ENCODE measurements around the gene AGO3. TPM values are rescaled to one million over a fixed set of nuclear protein-coding genes. Genes with fewer than 3 reads are reported as not detected.
"Not testable (repeated sequence)": the region's sequence is repeated elsewhere in the genome, so short reads cannot be mapped to it uniquely, and the experiment has no call there.

Gene AGO3
- total RNA-seq, 1 donor from 2014 or later, result 41.8 TPM

GRCh38 chr1:35925741-35926140 is 5.2 kb upstream of the AGO3 start:
- no peak for DNase-seq (ENCODE audit: low spot score)

GRCh38 chr1:35927472-35927871 is 3.4 kb upstream of the AGO3 start:
- DNase-seq (ENCODE audit: low spot score), result no peak

GRCh38 chr1:35929730-35930592 is 944 bp upstream of the AGO3 start:
- DNase-seq (ENCODE audit: low spot score), result peak; percentile 45

GRCh38 chr1:35931446-35932157 is 697 bp downstream of the AGO3 start:
- no peak for DNase-seq (ENCODE audit: low spot score)

- no peak for DNase-seq (ENCODE audit: low spot score)
These were observed 1.3 kb downstream of the AGO3 start for GRCh38 chr1:35932158-35932636.

GRCh38 chr1:35932941-35933340 is 2.0 kb downstream of the AGO3 start:
- DNase-seq (ENCODE audit: low spot score), result no peak

GRCh38 chr1:35935442-35936388 is 4.8 kb downstream of the AGO3 start:
- no peak for DNase-seq (ENCODE audit: low spot score)

- DNase-seq (ENCODE audit: low spot score), result no peak
These were observed 5.9 kb downstream of the AGO3 start for GRCh38 chr1:35936838-35937237.

- no peak for DNase-seq (ENCODE audit: low spot score)
These were observed 8.6 kb downstream of the AGO3 start for GRCh38 chr1:35939484-35939883.

GRCh38 chr1:35945327-35945726 is 14.4 kb downstream of the AGO3 start:
- DNase-seq (ENCODE audit: low spot score), result no peak

- DNase-seq (ENCODE audit: low spot score), result no peak
These were observed 16.6 kb downstream of the AGO3 start for GRCh38 chr1:35947547-35947946.

GRCh38 chr1:35958558-35958957 is 27.7 kb downstream of the AGO3 start:
- no peak for DNase-seq (ENCODE audit: low spot score)

GRCh38 chr1:35959304-35959703 is 28.4 kb downstream of the AGO3 start:
- no peak for DNase-seq (ENCODE audit: low spot score)

- no peak for DNase-seq (ENCODE audit: low spot score)
These were observed 32.0 kb downstream of the AGO3 start for GRCh38 chr1:35962952-35963351.

- not testable (repeated sequence) for DNase-seq (ENCODE audit: low spot score)
These were observed 33.4 kb downstream of the AGO3 start for GRCh38 chr1:35964277-35964676.

- DNase-seq (ENCODE audit: low spot score), result no peak
These were observed 37.5 kb downstream of the AGO3 start for GRCh38 chr1:35968396-35968795.

- no peak for DNase-seq (ENCODE audit: low spot score)
These were observed 40.7 kb downstream of the AGO3 start for GRCh38 chr1:35971601-35972000.

GRCh38 chr1:35972631-35973030 is 41.7 kb downstream of the AGO3 start:
- DNase-seq (ENCODE audit: low spot score), result not testable (repeated sequence)

GRCh38 chr1:35980090-35980489 is 49.2 kb downstream of the AGO3 start:
- DNase-seq (ENCODE audit: low spot score), result no peak

- no peak for DNase-seq (ENCODE audit: low spot score)
These were observed 57.3 kb downstream of the AGO3 start for GRCh38 chr1:35988237-35988636.

- no peak for DNase-seq (ENCODE audit: low spot score)
These were observed 76.1 kb downstream of the AGO3 start for GRCh38 chr1:36006941-36007500.
